PC-3 (cell line): ENCODE measurements around the gene ZNF681.

ENCODE experiments used
- EZH2 ChIP-seq: fragments of 300-600 bp; sonication (generic); IDR thresholded peaks from one replicate; pipeline ENCODE4 v1.6.1; 2017; ENCODE audit warnings: antibody characterized with exemption, mild to moderate bottlenecking, low read length; ENCODE audit not compliant: unreplicated experiment
- EZH2phosphoT487 ChIP-seq: fragments of 300-600 bp; sonication (generic); IDR thresholded peaks from 2 replicates; pipeline ENCODE4 v1.6.1; 2018; ENCODE audit warnings: mild to moderate bottlenecking, antibody characterized with exemption, low read length, borderline replicate concordance
- TF ChIP-seq, protein P1 (sequence below): fragments of 300-600 bp; sonication (generic); conservative IDR thresholded peaks from 2 replicates; pipeline ENCODE4 v1.5.1; 2017; ENCODE audit warnings: antibody characterized with exemption, low read depth, mild to moderate bottlenecking, low read length

DNA sequence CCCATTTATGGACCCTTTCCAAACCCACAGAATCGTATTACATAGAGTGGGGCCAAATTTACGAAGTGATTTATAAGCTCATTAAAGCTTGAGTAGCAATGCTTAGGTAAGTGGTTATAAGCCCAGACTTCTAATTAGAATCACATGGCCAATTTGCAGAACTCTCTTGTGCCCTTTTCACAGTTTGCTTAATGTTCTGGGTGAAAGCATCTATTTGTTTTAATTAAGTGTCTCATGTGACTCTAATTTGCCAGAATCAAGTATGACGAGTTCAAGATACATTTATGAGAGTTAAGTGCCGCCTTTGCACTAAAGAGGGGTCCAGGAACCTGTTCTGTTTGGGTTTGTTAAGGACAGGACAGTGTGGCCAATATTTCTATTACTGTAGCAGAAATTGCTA is 46.0 kb upstream of the ZNF681 start:
- TF ChIP-seq, protein P1, sequence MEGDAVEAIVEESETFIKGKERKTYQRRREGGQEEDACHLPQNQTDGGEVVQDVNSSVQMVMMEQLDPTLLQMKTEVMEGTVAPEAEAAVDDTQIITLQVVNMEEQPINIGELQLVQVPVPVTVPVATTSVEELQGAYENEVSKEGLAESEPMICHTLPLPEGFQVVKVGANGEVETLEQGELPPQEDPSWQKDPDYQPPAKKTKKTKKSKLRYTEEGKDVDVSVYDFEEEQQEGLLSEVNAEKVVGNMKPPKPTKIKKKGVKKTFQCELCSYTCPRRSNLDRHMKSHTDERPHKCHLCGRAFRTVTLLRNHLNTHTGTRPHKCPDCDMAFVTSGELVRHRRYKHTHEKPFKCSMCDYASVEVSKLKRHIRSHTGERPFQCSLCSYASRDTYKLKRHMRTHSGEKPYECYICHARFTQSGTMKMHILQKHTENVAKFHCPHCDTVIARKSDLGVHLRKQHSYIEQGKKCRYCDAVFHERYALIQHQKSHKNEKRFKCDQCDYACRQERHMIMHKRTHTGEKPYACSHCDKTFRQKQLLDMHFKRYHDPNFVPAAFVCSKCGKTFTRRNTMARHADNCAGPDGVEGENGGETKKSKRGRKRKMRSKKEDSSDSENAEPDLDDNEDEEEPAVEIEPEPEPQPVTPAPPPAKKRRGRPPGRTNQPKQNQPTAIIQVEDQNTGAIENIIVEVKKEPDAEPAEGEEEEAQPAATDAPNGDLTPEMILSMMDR, result no peak
- TF ChIP-seq EZH2, result no peak
- TF ChIP-seq EZH2phosphoT487, result no peak
